ENCODE data around the gene GMFB. TPM values are rescaled to one million over a fixed set of nuclear protein-coding genes. Genes with fewer than 3 reads are reported as not detected.

The GMFB gene
- total RNA-seq, 3 donors from 2014 or later: 55.7 to 74.4 (median 57.5) TPM

- intact Hi-C loops (cut with DNase I, micrococcal nuclease): no loop called here
- DNase-seq: peak in 2 of 3 donors; percentile 48 to 50
- Histone ChIP-seq H3K4me1 (ENCODE audit: low read depth) (peaks cover 8% of the 10 kb centered on the region), H3K9me3 (no peaks in the 10 kb centered on the region), H3K4me3 (no peak overlapping the region), H3K36me3 (ENCODE audit: low read depth) (no peaks in the 10 kb centered on the region)
- ATAC-seq: no peak
- TF ChIP-seq CTCF (IDR thresholded peaks at IDR 0.05): no peak
Measured at GRCh38 chr14:54493293-54493692, 4.5 kb upstream of the GMFB start.

- no peaks in the 10 kb centered on the region for H3K36me3 ChIP-seq (ENCODE audit: low read depth)
- H3K9me3 ChIP-seq: no peaks in the 10 kb centered on the region
- DNase-seq (no peak), ATAC-seq (no peak)
- peaks cover 30% of the 10 kb centered on the region for H3K4me1 ChIP-seq (ENCODE audit: low read depth)
- intact Hi-C loops (cut with DNase I, micrococcal nuclease): no loop called here
- H3K4me3 ChIP-seq: no peak overlapping the region
- no peak for TF ChIP-seq CTCF (IDR thresholded peaks at IDR 0.05)
Measured at GRCh38 chr14:54490445-54491175, 1.8 kb upstream of the GMFB start.

- intact Hi-C loops (cut with DNase I, micrococcal nuclease): no loop called here
Measured at GRCh38 chr14:54489731-54490444, 1.1 kb upstream of the GMFB start.

GRCh38 chr14:54489318-54489683, 521 bp upstream of the GMFB start:
- no peaks in the 10 kb centered on the region for H3K36me3 ChIP-seq (ENCODE audit: low read depth)
- TF ChIP-seq CTCF (IDR thresholded peaks at IDR 0.05): no peak
- intact Hi-C loops (cut with DNase I, micrococcal nuclease): no loop called here
- ATAC-seq: no peak
- H3K4me3 ChIP-seq: peak overlapping the region; percentile 95
- no peaks in the 10 kb centered on the region for H3K9me3 ChIP-seq
- peaks cover 38% of the 10 kb centered on the region for H3K4me1 ChIP-seq (ENCODE audit: low read depth)
- DNase-seq: no peak

More at GRCh38 chr14:54489731-54490444, 1.1 kb upstream of the GMFB start:
- Histone ChIP-seq H3K4me1 (ENCODE audit: low read depth) (peaks cover 32% of the 10 kb centered on the region), H3K36me3 (ENCODE audit: low read depth) (no peaks in the 10 kb centered on the region), H3K4me3 (no peak overlapping the region), H3K9me3 (no peaks in the 10 kb centered on the region)
- DNase-seq: no peak
- no peak for TF ChIP-seq CTCF (IDR thresholded peaks at IDR 0.05)
- no peak for ATAC-seq

- Histone ChIP-seq H3K36me3 (ENCODE audit: low read depth) (no peaks in the 10 kb centered on the region), H3K4me3 (peak overlapping the region; percentile 95), H3K9me3 (no peaks in the 10 kb centered on the region), H3K4me1 (ENCODE audit: low read depth) (peaks cover 48% of the 10 kb centered on the region)
- peak; percentile 17 for ATAC-seq
- DNase-seq: no peak
- no peak for TF ChIP-seq CTCF (IDR thresholded peaks at IDR 0.05)
- intact Hi-C loops (cut with DNase I, micrococcal nuclease): no loop called here
Measured at GRCh38 chr14:54488318-54488645, 498 bp downstream of the GMFB start.
